ENCODE data around the gene TTC5.
A peak's percentile ranks its signal among the peaks of the same experiment; 100 is the strongest.
"Not testable (repeated sequence)": the region's sequence is repeated elsewhere in the genome, so short reads cannot be mapped to it uniquely, and the experiment has no call there.

Gene TTC5

DNA sequence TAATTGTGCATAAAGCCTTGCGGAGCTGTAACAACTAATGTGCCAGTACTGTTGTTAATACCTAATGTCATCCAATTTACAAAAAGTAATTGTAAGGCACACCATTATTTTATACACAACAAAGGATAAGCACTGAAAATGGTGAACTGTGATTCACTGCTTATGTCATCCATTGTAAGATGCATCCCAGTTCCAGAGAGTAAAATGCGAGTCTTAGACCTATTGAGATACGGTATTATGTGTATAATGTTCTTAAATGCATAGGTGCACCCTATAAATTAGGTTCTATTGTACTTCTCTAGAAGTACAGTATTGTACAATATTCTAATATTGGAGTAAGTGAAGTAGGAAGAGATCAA is 38.1 kb upstream of the TTC5 start:
- peaks cover 26% of the 10 kb centered on the region for H3K79me2 ChIP-seq (ENCODE audit: control insufficient read depth, low read length)
- H3K9me3 ChIP-seq (ENCODE audit: control insufficient read depth, insufficient read depth, low read length) = no peaks in the 10 kb centered on the region
- H3K27me3 ChIP-seq (ENCODE audit: control insufficient read depth, low read length) = no peaks in the 10 kb centered on the region
- H3K4me2 ChIP-seq (ENCODE audit: low read length) = peak overlapping the region; percentile 88
- peaks cover 46% of the 10 kb centered on the region for H3K36me3 ChIP-seq (ENCODE audit: control insufficient read depth, low read length)
- peak overlapping the region; percentile 85 for H3K4me3 ChIP-seq (ENCODE audit: low read length)
- H3K27ac ChIP-seq (ENCODE audit: low read depth, low read length) = peak overlapping the region; percentile 97
- H4K20me1 ChIP-seq (ENCODE audit: control insufficient read depth, insufficient read depth, low read depth, low read length) = no peaks in the 10 kb centered on the region
- H3F3A ChIP-seq (ENCODE audit: control insufficient read depth, insufficient read depth) = peaks cover 16% of the 10 kb centered on the region
- TF ChIP-seq, protein P1, sequence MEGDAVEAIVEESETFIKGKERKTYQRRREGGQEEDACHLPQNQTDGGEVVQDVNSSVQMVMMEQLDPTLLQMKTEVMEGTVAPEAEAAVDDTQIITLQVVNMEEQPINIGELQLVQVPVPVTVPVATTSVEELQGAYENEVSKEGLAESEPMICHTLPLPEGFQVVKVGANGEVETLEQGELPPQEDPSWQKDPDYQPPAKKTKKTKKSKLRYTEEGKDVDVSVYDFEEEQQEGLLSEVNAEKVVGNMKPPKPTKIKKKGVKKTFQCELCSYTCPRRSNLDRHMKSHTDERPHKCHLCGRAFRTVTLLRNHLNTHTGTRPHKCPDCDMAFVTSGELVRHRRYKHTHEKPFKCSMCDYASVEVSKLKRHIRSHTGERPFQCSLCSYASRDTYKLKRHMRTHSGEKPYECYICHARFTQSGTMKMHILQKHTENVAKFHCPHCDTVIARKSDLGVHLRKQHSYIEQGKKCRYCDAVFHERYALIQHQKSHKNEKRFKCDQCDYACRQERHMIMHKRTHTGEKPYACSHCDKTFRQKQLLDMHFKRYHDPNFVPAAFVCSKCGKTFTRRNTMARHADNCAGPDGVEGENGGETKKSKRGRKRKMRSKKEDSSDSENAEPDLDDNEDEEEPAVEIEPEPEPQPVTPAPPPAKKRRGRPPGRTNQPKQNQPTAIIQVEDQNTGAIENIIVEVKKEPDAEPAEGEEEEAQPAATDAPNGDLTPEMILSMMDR (IDR thresholded peaks at IDR 0.05; ENCODE audit: low read depth, low read length, poor library complexity, severe bottlenecking) = no peak
- no peak for TF ChIP-seq EZH2phosphoT487 (IDR thresholded peaks at IDR 0.05; ENCODE audit: borderline replicate concordance, low read length)
- H3K9me2 ChIP-seq (replicated peaks; ENCODE audit: control insufficient read depth, low read length) = no peaks in the 10 kb centered on the region
- H3K4me1 ChIP-seq (ENCODE audit: control insufficient read depth, low read length) = peaks cover 17% of the 10 kb centered on the region

DNA sequence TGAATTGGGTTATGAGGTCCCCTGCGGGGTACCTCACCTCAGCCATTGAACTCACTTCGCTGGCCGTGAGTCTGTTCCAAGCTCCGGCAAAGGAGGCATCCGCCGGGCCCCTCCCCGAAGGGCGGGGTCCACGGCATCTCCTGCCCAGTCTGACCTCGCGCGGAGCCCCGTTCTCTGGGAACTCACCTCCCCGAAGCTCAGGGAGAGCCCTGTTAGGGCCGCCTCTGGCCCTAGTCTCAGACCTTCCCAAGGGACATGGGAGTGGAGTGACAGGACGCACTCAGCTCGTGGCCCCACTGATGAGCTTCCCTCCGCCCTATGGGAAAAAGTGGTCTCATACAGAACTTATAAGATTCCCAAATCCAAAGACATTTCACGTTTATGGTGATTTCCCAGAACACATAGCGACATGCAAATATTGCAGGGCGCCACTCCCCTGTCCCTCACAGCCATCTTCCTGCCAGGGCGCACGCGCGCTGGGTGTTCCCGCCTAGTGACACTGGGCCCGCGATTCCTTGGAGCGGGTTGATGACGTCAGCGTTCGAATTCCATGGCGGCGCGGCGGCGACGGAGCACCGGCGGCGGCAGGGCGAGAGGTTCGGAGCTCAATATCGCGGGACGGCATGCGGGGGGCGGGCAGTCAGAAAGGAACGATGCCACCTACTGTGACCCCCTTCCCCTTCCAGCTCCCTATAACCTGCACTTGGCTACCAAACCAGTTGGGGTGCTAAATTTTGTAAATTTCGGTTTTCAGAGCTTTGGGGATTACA is 37.5 kb upstream of the TTC5 start, which contains the start of gene PARP2:
TSS of gene PARP2 (plus strand) at position 544 of the 770 bp plus-strand sequence. CDS start at position 551, 7 bp downstream.
- H4K20me1 ChIP-seq (ENCODE audit: control insufficient read depth, insufficient read depth, low read depth, low read length) = no peaks in the 10 kb centered on the region
- peaks cover 41% of the 10 kb centered on the region for H3K36me3 ChIP-seq (ENCODE audit: control insufficient read depth, low read length)
- H3K27me3 ChIP-seq (ENCODE audit: control insufficient read depth, low read length) = no peaks in the 10 kb centered on the region
- H3K9me3 ChIP-seq (ENCODE audit: control insufficient read depth, insufficient read depth, low read length) = no peaks in the 10 kb centered on the region
- no peak for TF ChIP-seq EZH2phosphoT487 (IDR thresholded peaks at IDR 0.05; ENCODE audit: borderline replicate concordance, low read length)
- TF ChIP-seq, protein P1 (IDR thresholded peaks at IDR 0.05; ENCODE audit: low read depth, low read length, poor library complexity, severe bottlenecking) = no peak
- peaks cover 26% of the 10 kb centered on the region for H3K79me2 ChIP-seq (ENCODE audit: control insufficient read depth, low read length)
- H3K4me2 ChIP-seq (ENCODE audit: low read length) = peak within 1 kb of the TSS; percentile 88
- H3F3A ChIP-seq (ENCODE audit: control insufficient read depth, insufficient read depth) = peaks cover 19% of the 10 kb centered on the region
- peak within 1 kb of the TSS; percentile 97 for H3K27ac ChIP-seq (ENCODE audit: low read depth, low read length)
- H3K9me2 ChIP-seq (replicated peaks; ENCODE audit: control insufficient read depth, low read length) = no peaks in the 10 kb centered on the region
- peak within 1 kb of the TSS; percentile 85 for H3K4me3 ChIP-seq (ENCODE audit: low read length)
- peaks cover 17% of the 10 kb centered on the region for H3K4me1 ChIP-seq (ENCODE audit: control insufficient read depth, low read length)

DNA sequence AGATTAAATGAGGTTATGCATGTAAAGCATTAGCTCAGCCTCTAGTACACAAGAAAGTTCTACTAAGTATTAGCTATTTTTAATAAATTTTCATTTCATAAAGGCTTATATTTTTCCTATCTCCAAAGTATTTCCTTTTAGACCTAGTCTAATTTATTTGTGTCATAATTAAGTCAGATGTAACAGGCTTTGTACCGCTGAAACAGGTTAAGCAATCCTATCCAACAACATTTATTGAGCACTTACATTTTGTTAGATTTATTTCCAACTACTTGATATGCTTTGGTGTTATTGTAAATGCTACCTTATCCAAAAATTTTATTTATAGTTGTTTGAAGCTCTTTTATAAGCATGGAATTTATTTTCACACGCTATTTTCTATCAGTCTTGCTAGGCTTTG is 35.9 kb upstream of the TTC5 start:
- H3F3A ChIP-seq (ENCODE audit: control insufficient read depth, insufficient read depth) = peaks cover 19% of the 10 kb centered on the region
- H3K4me1 ChIP-seq (ENCODE audit: control insufficient read depth, low read length) = peaks cover 17% of the 10 kb centered on the region

DNA sequence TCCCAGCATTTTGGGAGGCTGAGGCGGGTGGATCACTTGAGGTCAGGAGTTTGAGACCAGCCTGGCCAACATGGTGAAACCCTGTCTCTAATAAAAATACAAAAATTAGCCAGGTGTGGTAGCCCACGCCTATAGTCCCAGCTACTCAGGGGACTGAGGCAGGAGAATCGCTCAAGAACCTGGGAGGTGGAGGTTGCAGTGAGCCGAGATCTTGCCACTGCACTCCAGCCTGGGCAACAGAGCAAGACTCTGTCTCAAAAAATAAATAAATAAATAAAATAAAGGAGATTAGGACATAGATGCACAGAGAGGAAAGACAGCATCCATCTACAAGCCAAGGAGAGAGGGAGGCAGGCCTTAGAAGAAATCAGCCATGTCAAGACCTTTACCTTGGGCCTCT is 35.3 kb upstream of the TTC5 start:
- peak overlapping the region; percentile 82; the same call in 1 of the 2 replicates for H3K4me2 ChIP-seq (ENCODE audit: low read length)
- peaks cover 17% of the 10 kb centered on the region for H3K4me1 ChIP-seq (ENCODE audit: control insufficient read depth, low read length)
- not testable (repeated sequence) for H3K4me3 ChIP-seq (ENCODE audit: low read length); H4K20me1 ChIP-seq (ENCODE audit: control insufficient read depth, insufficient read depth, low read depth, low read length); H3K9me3 ChIP-seq (ENCODE audit: control insufficient read depth, insufficient read depth, low read length); H3K9me2 ChIP-seq (replicated peaks; ENCODE audit: control insufficient read depth, low read length); H3K27me3 ChIP-seq (ENCODE audit: control insufficient read depth, low read length)
- peak overlapping the region; percentile 97; the same call in 1 of the 2 replicates for H3K27ac ChIP-seq (ENCODE audit: low read depth, low read length)
- H3K79me2 ChIP-seq (ENCODE audit: control insufficient read depth, low read length) = peaks cover 26% of the 10 kb centered on the region
- peaks cover 22% of the 10 kb centered on the region for H3K36me3 ChIP-seq (ENCODE audit: control insufficient read depth, low read length)
- H3F3A ChIP-seq (ENCODE audit: control insufficient read depth, insufficient read depth) = peaks cover 19% of the 10 kb centered on the region

More for the DNA sequence above, 35.9 kb upstream of the TTC5 start:
- Histone ChIP-seq H3K36me3 (ENCODE audit: control insufficient read depth, low read length) (peaks cover 28% of the 10 kb centered on the region), H3K4me3 (ENCODE audit: low read length) (peak overlapping the region; percentile 85), H3K9me3 (ENCODE audit: control insufficient read depth, insufficient read depth, low read length) (no peaks in the 10 kb centered on the region), H4K20me1 (ENCODE audit: control insufficient read depth, insufficient read depth, low read depth, low read length) (no peaks in the 10 kb centered on the region), H3K9me2 (replicated peaks; ENCODE audit: control insufficient read depth, low read length) (no peaks in the 10 kb centered on the region), H3K27me3 (ENCODE audit: control insufficient read depth, low read length) (no peaks in the 10 kb centered on the region), H3K27ac (ENCODE audit: low read depth, low read length) (peak overlapping the region; percentile 97), H3K79me2 (ENCODE audit: control insufficient read depth, low read length) (peaks cover 26% of the 10 kb centered on the region), H3K4me2 (ENCODE audit: low read length) (peak overlapping the region; percentile 82)
- no peak for TF ChIP-seq EZH2phosphoT487 (IDR thresholded peaks at IDR 0.05; ENCODE audit: borderline replicate concordance, low read length)
- TF ChIP-seq, protein P1 (IDR thresholded peaks at IDR 0.05; ENCODE audit: low read depth, low read length, poor library complexity, severe bottlenecking) = no peak

Data from DOHH2 (cell line).